ENCODE results near the gene SPOCK2. TPM values are rescaled to one million over a fixed set of nuclear protein-coding genes. Genes with fewer than 3 reads are reported as not detected.

Gene SPOCK2
- total RNA-seq, 4 donors from 2014 or later, result 4.6 to 12.1 (median 7.8) TPM

- WGBS, result 96% methylated on average over 2 of the region's 2 CpGs
- Histone ChIP-seq H3K4me1 (peaks cover 0 to 9% (median 7%) of the 10 kb centered on the region in 4 donors), H3K36me3 (peaks cover 0 to 17% (median 3%) of the 10 kb centered on the region in 4 donors), H3K4me3 (no peak overlapping the region), H3K9me3 (no peaks in the 10 kb centered on the region), H3K27me3 (no peaks in the 10 kb centered on the region), H3K27ac (replicated peaks in 1 of 4) (no peak overlapping the region)
- no peak for DNase-seq (ENCODE audit: extremely low spot score)
- intact Hi-C loops (cut with DNase I), result no loop called here
- no peak for TF ChIP-seq CTCF (IDR thresholded peaks at IDR 0.05)
- TF ChIP-seq POLR2AphosphoS5 (IDR thresholded peaks at IDR 0.05), result no peak
- no peak for TF ChIP-seq EP300 (IDR thresholded peaks at IDR 0.05)
- no peak for TF ChIP-seq POLR2A (IDR thresholded peaks at IDR 0.05; ENCODE audit: low read depth)
Observed at GRCh38 chr10:72116372-72116771, 28.0 kb upstream of the SPOCK2 start.

GRCh38 chr10:72114706-72115450 is 26.5 kb upstream of the SPOCK2 start:
- Histone ChIP-seq H3K27ac (replicated peaks in 1 of 4) (no peak overlapping the region), H3K27me3 (no peaks in the 10 kb centered on the region), H3K4me3 (no peak overlapping the region), H3K9me3 (no peaks in the 10 kb centered on the region), H3K36me3 (peaks cover 0 to 20% (median 3%) of the 10 kb centered on the region in 4 donors), H3K4me1 (peaks cover 0 to 9% (median 7%) of the 10 kb centered on the region in 4 donors)
- TF ChIP-seq CTCF (IDR thresholded peaks at IDR 0.05) (no peak), POLR2A (IDR thresholded peaks at IDR 0.05; ENCODE audit: low read depth) (no peak), EP300 (IDR thresholded peaks at IDR 0.05) (no peak), POLR2AphosphoS5 (IDR thresholded peaks at IDR 0.05) (no peak)
- DNase-seq (ENCODE audit: extremely low spot score), result no peak
- WGBS, result 59% methylated on average over 2 of the region's 2 CpGs
- intact Hi-C loops (cut with DNase I), result no loop called here

- Histone ChIP-seq H3K9me3 (no peaks in the 10 kb centered on the region), H3K27ac (replicated peaks in 1 of 4) (no peak overlapping the region), H3K4me1 (peaks cover 0 to 20% (median 6%) of the 10 kb centered on the region in 4 donors), H3K36me3 (peaks cover 0 to 7% (median 0%) of the 10 kb centered on the region in 4 donors), H3K4me3 (no peak overlapping the region), H3K27me3 (no peaks in the 10 kb centered on the region)
- no peak for DNase-seq (ENCODE audit: extremely low spot score)
- 93% methylated on average over 11 of the region's 11 CpGs for WGBS
- TF ChIP-seq POLR2AphosphoS5 (IDR thresholded peaks at IDR 0.05), result no peak
- no peak for TF ChIP-seq EP300 (IDR thresholded peaks at IDR 0.05)
- no peak for TF ChIP-seq POLR2A (IDR thresholded peaks at IDR 0.05; ENCODE audit: low read depth)
- no peak for TF ChIP-seq CTCF (IDR thresholded peaks at IDR 0.05)
- intact Hi-C loops (cut with DNase I), result no loop called here
Observed at GRCh38 chr10:72110673-72111401, 22.5 kb upstream of the SPOCK2 start.

- no peak overlapping the region for H3K4me3 ChIP-seq
- WGBS, result 95% methylated on average over 8 of the region's 8 CpGs
Observed at GRCh38 chr10:72109636-72110157, 21.3 kb upstream of the SPOCK2 start.

More at GRCh38 chr10:72109636-72110157, 21.3 kb upstream of the SPOCK2 start:
- no peak for TF ChIP-seq POLR2A (IDR thresholded peaks at IDR 0.05; ENCODE audit: low read depth)
- no peak for TF ChIP-seq CTCF (IDR thresholded peaks at IDR 0.05)
- no peak for TF ChIP-seq EP300 (IDR thresholded peaks at IDR 0.05)
- TF ChIP-seq POLR2AphosphoS5 (IDR thresholded peaks at IDR 0.05), result no peak
- Histone ChIP-seq H3K36me3 (peaks cover 0 to 14% (median 0%) of the 10 kb centered on the region in 4 donors), H3K27me3 (no peaks in the 10 kb centered on the region), H3K27ac (replicated peaks in 1 of 4) (no peak overlapping the region), H3K9me3 (no peaks in the 10 kb centered on the region), H3K4me1 (peaks cover 0 to 12% (median 0%) of the 10 kb centered on the region in 4 donors)
- no peak for DNase-seq (ENCODE audit: extremely low spot score)
- intact Hi-C loops (cut with DNase I), result no loop called here

Data from esophagus muscularis mucosa (tissue), 4 donors.